GM12878 (cell line): ENCODE results near the gene MEGF6. TPM values are rescaled to one million over a fixed set of nuclear protein-coding genes. Genes with fewer than 3 reads are reported as not detected.

Source experiments
- ATAC-seq: fragments of 200-7000 bp; cut with Tn5 transposase; 3 replicates; pipeline ENCODE4 v1.9.1; 2020; ENCODE audit warnings: mild to moderate bottlenecking, moderate library complexity
- BruUV-seq: library from RNA; stranded (reverse); fragments of 400-500 nt; replicated peaks from 2 replicates; lab custom pipeline; 2021; lab: Mats Ljungman, UMichigan
- CTCF ChIA-PET: fragments of 300-600 bp; sonication (Branson Sonifier 250); formaldehyde crosslinking; extraction: SDS; loops from one replicate; lab custom pipeline; 2021; ENCODE audit warnings: inconsistent platforms; lab: Yijun Ruan, JAX
- POLR2A ChIA-PET: fragments of 350-600 bp; formaldehyde crosslinking; extraction: SDS; loops from one replicate; lab custom pipeline; 2021; ENCODE audit warnings: inconsistent platforms; lab: Charles Lee
- RAD21 ChIA-PET: fragments of 300-600 bp; sonication (Branson Sonifier 250); formaldehyde crosslinking; loops from one replicate; lab custom pipeline; 2023; ENCODE audit warnings: antibody characterized with exemption; ENCODE audit not compliant: unreplicated experiment; lab: Charles Lee
- SMC1A ChIA-PET: fragments of 300-600 bp; sonication (Branson Sonifier 250); formaldehyde crosslinking; loops from one replicate; lab custom pipeline; 2023; ENCODE audit not compliant: unreplicated experiment, uncharacterized antibody; lab: Charles Lee
- DNase-seq: peaks from one replicate; pipeline ENCODE4 v3.0.0-alpha.2; 2011; ENCODE audit warnings: low read depth, low spot score
- FAIRE-seq: peaks from 3 replicates; lab custom pipeline; 2011; peaks lifted over from hg19 to GRCh38; lab: Jason Lieb, UNC
- H2AFZ ChIP-seq: 2 replicates; pipeline ENCODE4 v1.6.0; 2011; ENCODE audit warnings: low read depth, low read length, control low read depth; ENCODE audit not compliant: control insufficient read depth
- H3K27ac ChIP-seq: 2 replicates; pipeline ENCODE4 v1.5.1; 2011; ENCODE audit warnings: control low read depth; ENCODE audit not compliant: control insufficient read depth, insufficient read depth
- H3K27me3 ChIP-seq, 2 experiments: replicated peaks in 1 of 2; 2 replicates each; pipeline versions ENCODE4 v1.6.0 to v1.6.1; 2011; ENCODE audit warnings: low read length in 1 of 2; ENCODE audit not compliant: control insufficient read depth in 2 of 2, insufficient read depth in 2 of 2
- H3K36me3 ChIP-seq, 2 experiments: 2 replicates each; pipeline ENCODE4 v1.5.1; 2011; ENCODE audit warnings: low read length in 1 of 2; ENCODE audit not compliant: control insufficient read depth in 2 of 2, insufficient read depth in 2 of 2
- H3K4me1 ChIP-seq: 2 replicates; pipeline ENCODE4 v1.6.1; 2011; ENCODE audit warnings: mild to moderate bottlenecking, low read length, moderate library complexity, mixed read lengths; ENCODE audit not compliant: control insufficient read depth, insufficient read depth
- H3K4me2 ChIP-seq: 2 replicates; pipeline ENCODE4 v1.6.0; 2011; ENCODE audit warnings: control low read depth; ENCODE audit not compliant: control insufficient read depth, insufficient read depth
- H3K4me3 ChIP-seq: fragments of 200-600 bp; sonication (generic); 2 replicates; pipeline ENCODE4 v1.5.1; 2016
- H3K79me2 ChIP-seq: 2 replicates; pipeline ENCODE4 v1.6.0; 2011; ENCODE audit warnings: low read length; ENCODE audit not compliant: control insufficient read depth, insufficient read depth
- H3K9ac ChIP-seq: 2 replicates; pipeline ENCODE4 v1.8.0; 2011; ENCODE audit warnings: low read length, control low read depth, mixed read lengths; ENCODE audit not compliant: control insufficient read depth, insufficient read depth
- H3K9me3 ChIP-seq: replicated peaks from 3 replicates; pipeline ENCODE4 v1.5.1; 2011; ENCODE audit warnings: mild to moderate bottlenecking, low read length; ENCODE audit not compliant: control insufficient read depth, insufficient read depth
- H4K20me1 ChIP-seq: 2 replicates; pipeline ENCODE4 v1.6.0; 2011; ENCODE audit not compliant: control insufficient read depth, insufficient read depth
- ATF3 ChIP-seq: IDR thresholded peaks from 2 replicates; pipeline ENCODE4 v1.6.1; 2011; ENCODE audit warnings: low read depth, mild to moderate bottlenecking, low read length, moderate library complexity, borderline replicate concordance; ENCODE audit errors: extremely low read depth
- ATF7 ChIP-seq: fragments of 450-650 bp; IDR thresholded peaks from 2 replicates; pipeline ENCODE4 v1.6.1; 2016; ENCODE audit warnings: low read depth, mild to moderate bottlenecking
- BCL11A ChIP-seq: IDR thresholded peaks from 2 replicates; pipeline ENCODE4 v1.6.1; 2011; ENCODE audit warnings: low read depth, low read length
- CHD2 ChIP-seq: IDR thresholded peaks from 2 replicates; pipeline ENCODE4 v1.6.1; 2011; ENCODE audit warnings: low read depth, low read length, improper control_type of control experiment, borderline replicate concordance
- EP300 ChIP-seq, 2 experiments: fragments of 150-350 bp in 1 of 2; IDR thresholded peaks; 2 replicates each; pipeline ENCODE4 v1.6.1; 2011 to 2012; ENCODE audit warnings: low read depth in 2 of 2, low read length in 2 of 2, borderline replicate concordance in 1 of 2, improper control_type of control experiment in 1 of 2, inconsistent platforms in 1 of 2; ENCODE audit not compliant: control insufficient read depth in 1 of 2
- EZH2 ChIP-seq: IDR thresholded peaks from 2 replicates; pipeline ENCODE4 v1.6.1; 2012; ENCODE audit warnings: low read depth, mild to moderate bottlenecking, control low read depth, inconsistent platforms, low read length, borderline replicate concordance; ENCODE audit not compliant: control insufficient read depth
- HDGF ChIP-seq: fragments of 450-650 bp; IDR thresholded peaks from 2 replicates; pipeline ENCODE4 v1.6.1; 2016; ENCODE audit warnings: antibody characterized with exemption
- MEF2B ChIP-seq: fragments of 450-650 bp; IDR thresholded peaks from 2 replicates; pipeline ENCODE4 v1.6.1; 2018; ENCODE audit warnings: mild to moderate bottlenecking, moderate library complexity; ENCODE audit not compliant: partially characterized antibody, poor library complexity, severe bottlenecking
- NFIC ChIP-seq: IDR thresholded peaks from 2 replicates; pipeline ENCODE4 v1.6.1; 2012; ENCODE audit warnings: low read depth, mild to moderate bottlenecking, inconsistent platforms, low read length, moderate library complexity
- NR2C2 ChIP-seq: IDR thresholded peaks from 2 replicates; pipeline ENCODE4 v1.6.1; 2011; ENCODE audit warnings: borderline replicate concordance, low read depth; ENCODE audit not compliant: control insufficient read depth, insufficient read length
- PML ChIP-seq: IDR thresholded peaks from 2 replicates; pipeline ENCODE4 v1.6.1; 2012; ENCODE audit warnings: low read length, inconsistent platforms
- POLR2AphosphoS5 ChIP-seq: IDR thresholded peaks from 2 replicates; pipeline ENCODE4 v1.6.1; 2011; ENCODE audit warnings: mild to moderate bottlenecking, low read length, inconsistent platforms
- PRDM15 ChIP-seq: fragments of 450-650 bp; formaldehyde crosslinking; IDR thresholded peaks from 2 replicates; pipeline ENCODE4 v1.4.0; 2020; ENCODE audit warnings: mild to moderate bottlenecking, moderate library complexity
- SREBF1 ChIP-seq: IDR thresholded peaks from 2 replicates; pipeline ENCODE4 v1.6.1; 2012; ENCODE audit warnings: mild to moderate bottlenecking, low read length
- SUZ12 ChIP-seq: fragments of 200-600 bp; sonication (generic); IDR thresholded peaks from one replicate; pipeline ENCODE4 v1.6.1; 2018; ENCODE audit warnings: antibody characterized with exemption, mild to moderate bottlenecking; ENCODE audit not compliant: unreplicated experiment
- TCF3 ChIP-seq: IDR thresholded peaks from 2 replicates; pipeline ENCODE4 v1.6.1; 2012; ENCODE audit warnings: low read depth, mild to moderate bottlenecking, low read length, borderline replicate concordance; ENCODE audit not compliant: insufficient read depth
- USF1 ChIP-seq: IDR thresholded peaks from 2 replicates; pipeline ENCODE4 v1.6.1; 2011; ENCODE audit warnings: borderline replicate concordance, low read depth, mild to moderate bottlenecking, moderate library complexity, mixed read lengths, low read length; ENCODE audit not compliant: insufficient read depth; ENCODE audit errors: extremely low read length
- WGBS: methylation state at CpG from one replicate; pipeline ENCODE4 v1.1.6; 2016; ENCODE audit warnings: low lambda C conversion rate; ENCODE audit not compliant: insufficient replicate concordance, insufficient coverage; ENCODE audit errors: missing lambda C conversion rate; 5-methylcytosine and 5-hydroxymethylcytosine counted together
- in situ Hi-C: fragments of 300-500 bp; cut with MboI; formaldehyde crosslinking; loops from 9 replicates; pipeline ENCODE4 v1.14.3; 2018; ENCODE audit warnings: mixed read lengths
- intact Hi-C: fragments of 100-400 bp; cut with micrococcal nuclease; formaldehyde crosslinking; loops from one replicate; pipeline ENCODE4 v1.14.2; 2022; ENCODE audit not compliant: unreplicated experiment
- polyA plus RNA-seq, 11 experiments: library from polyadenylated mRNA; depleted of rRNA in 4 of 11; unstranded in 6 of 11; stranded (reverse) in 5 of 11; fragments of >200 nt; fragmentation: Nextera tagmentation in 4 of 11; fragmentation: Illumina TruSeq in 1 of 11; extraction: Ambion mirVana in 4 of 11; extraction: Trizol in 1 of 11; gene quantifications; 1 replicate in 1 of 11; 2 replicates in 10 of 11; pipeline versions ENCODE4 v1.2.1 to v1.2.3, GENCODE V29; 2011 to 2016; ENCODE audit warnings: inconsistent platforms in 2 of 11, missing spikeins in 2 of 11, low read depth in 1 of 11
- total RNA-seq, 4 experiments: library from RNA; depleted of rRNA in 3 of 4; stranded (reverse); fragments of >200 nt in 3 of 4; fragmentation: Illumina TruSeq in 1 of 4; extraction: Trizol in 1 of 4; gene quantifications; 2 replicates each; pipeline versions ENCODE4 v1.2.1 to v1.2.3, GENCODE V29; 2013 to 2021

MEGF6 gene
- total and polyA plus RNA-seq, 10 of the 15 experiments (the other 5 are each of a cell fraction or from before 2014, with no cell fraction given): 0.03 to 0.41 TPM; not detected in 8

GRCh38 chr1:3456449-3456963 lies 154.8 kb downstream of the MEGF6 start:
- no peak overlapping the region for H3K27ac ChIP-seq
- intact Hi-C loops: no loop called here
- no peak overlapping the region for H2AFZ ChIP-seq
- 25% methylated on average over 12 of the region's 12 CpGs for WGBS
- SMC1A ChIA-PET: no interaction called here
- CTCF ChIA-PET: no interaction called here
- H3K4me2 ChIP-seq: no peak overlapping the region
- ATAC-seq (no peak), DNase-seq (no peak), FAIRE-seq (no peak)
- no TSS peak for BruUV-seq
- no peak for TF ChIP-seq NR2C2
- no peak for TF ChIP-seq TCF3
- TF ChIP-seq EP300 (IDR thresholded peaks at IDR 0.05; ENCODE audit: borderline replicate concordance in 1 of 2, control insufficient read depth in 1 of 2, low read depth in 2 of 2, low read length in 2 of 2): no peak
- TF ChIP-seq MEF2B: no peak
- TF ChIP-seq ATF7: no peak
- TF ChIP-seq ATF3: no peak
- no peak for TF ChIP-seq POLR2AphosphoS5
- TF ChIP-seq USF1: no peak
- TF ChIP-seq BCL11A: no peak
- no peak for TF ChIP-seq NFIC
- TF ChIP-seq EZH2: no peak
- no peak for TF ChIP-seq CHD2
- TF ChIP-seq PRDM15 (CRISPR knock-in tag): no peak
- no peak for TF ChIP-seq HDGF
- no peak for TF ChIP-seq SUZ12
- no peak for TF ChIP-seq SREBF1
- TF ChIP-seq PML: no peak
- H3K4me3 ChIP-seq: no peak overlapping the region
- no peak overlapping the region for H3K9ac ChIP-seq
- no peaks in the 10 kb centered on the region for H4K20me1 ChIP-seq
- no peaks in the 10 kb centered on the region for H3K79me2 ChIP-seq
- RAD21 ChIA-PET: no interaction called here
- H3K4me1 ChIP-seq: no peaks in the 10 kb centered on the region
- H3K27me3 ChIP-seq: no peaks in the 10 kb centered on the region; a peak in 1 of 4 replicates
- H3K9me3 ChIP-seq: no peaks in the 10 kb centered on the region
- in situ Hi-C loops: no loop called here
- POLR2A ChIA-PET: no interaction called here
- H3K36me3 ChIP-seq: no peaks in the 10 kb centered on the region
